Activated naive CD8-positive, alpha-beta T cell (primary cell): Measurements from ENCODE around the gene NFIL3.
"Not testable (repeated sequence)": the region's sequence is repeated elsewhere in the genome, so short reads cannot be mapped to it uniquely, and the experiment has no call there.

Experiments used
- H3K27ac Mint-ChIP-seq: one replicate; pipeline ENCODE4 v1.8.0; 2021; ENCODE audit warnings: mixed read lengths
- H3K27me3 Mint-ChIP-seq: one replicate; pipeline ENCODE4 v1.8.0; 2021; ENCODE audit warnings: mixed read lengths
- H3K36me3 Mint-ChIP-seq: one replicate; pipeline ENCODE4 v1.8.0; 2021; ENCODE audit warnings: mixed read lengths
- H3K4me1 Mint-ChIP-seq: one replicate; pipeline ENCODE4 v1.8.0; 2021; ENCODE audit warnings: low read depth, mixed read lengths
- H3K4me3 Mint-ChIP-seq: one replicate; pipeline ENCODE4 v1.8.0; 2021; ENCODE audit warnings: mild to moderate bottlenecking, mixed read lengths
- H3K9me3 Mint-ChIP-seq: one replicate; pipeline ENCODE4 v1.8.0; 2021; ENCODE audit warnings: low read depth, mixed read lengths

NFIL3 gene, protein sequence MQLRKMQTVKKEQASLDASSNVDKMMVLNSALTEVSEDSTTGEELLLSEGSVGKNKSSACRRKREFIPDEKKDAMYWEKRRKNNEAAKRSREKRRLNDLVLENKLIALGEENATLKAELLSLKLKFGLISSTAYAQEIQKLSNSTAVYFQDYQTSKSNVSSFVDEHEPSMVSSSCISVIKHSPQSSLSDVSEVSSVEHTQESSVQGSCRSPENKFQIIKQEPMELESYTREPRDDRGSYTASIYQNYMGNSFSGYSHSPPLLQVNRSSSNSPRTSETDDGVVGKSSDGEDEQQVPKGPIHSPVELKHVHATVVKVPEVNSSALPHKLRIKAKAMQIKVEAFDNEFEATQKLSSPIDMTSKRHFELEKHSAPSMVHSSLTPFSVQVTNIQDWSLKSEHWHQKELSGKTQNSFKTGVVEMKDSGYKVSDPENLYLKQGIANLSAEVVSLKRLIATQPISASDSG

DNA sequence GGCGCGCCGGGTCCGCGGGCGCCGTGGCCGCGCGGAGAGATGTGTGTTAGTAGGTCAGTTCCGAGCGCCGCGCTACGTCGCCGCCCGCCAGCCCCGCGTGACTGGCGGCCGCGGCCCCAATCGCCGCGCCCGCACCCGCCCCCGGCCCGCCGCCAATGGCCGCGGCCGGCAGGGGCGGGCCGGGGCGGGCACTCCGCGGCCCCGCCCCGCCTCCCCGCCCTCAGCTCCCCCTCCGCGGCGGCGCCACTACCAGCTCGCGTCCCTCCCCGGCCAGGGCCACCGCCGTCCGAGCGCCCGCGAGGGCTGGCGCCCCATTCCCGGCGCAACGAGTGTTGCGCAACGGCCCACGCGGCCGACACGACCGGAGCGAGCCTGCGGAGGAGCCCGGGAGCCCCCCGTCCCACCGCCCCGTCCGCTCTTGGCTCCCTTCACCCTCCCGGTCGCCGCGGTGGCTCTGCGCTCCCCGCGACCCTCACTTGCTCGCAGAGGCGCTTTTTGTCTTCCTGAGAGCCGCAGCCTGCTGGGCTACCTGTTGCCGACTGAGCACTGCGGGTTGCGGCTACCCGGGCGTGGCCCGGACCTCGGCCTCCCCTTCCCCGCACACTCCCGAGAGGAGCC is at the start of gene NFIL3:
TSS of gene NFIL3 (minus strand) at position 48 of the 618 bp plus-strand sequence. CDS start 13,098 bp downstream, outside the sequence.
- peaks cover 11% of the 10 kb centered on the region for H3K27me3 Mint-ChIP-seq
- H3K4me1 Mint-ChIP-seq, result peaks cover 61% of the 10 kb centered on the region
- H3K4me3 Mint-ChIP-seq, result peak within 1 kb of the TSS; percentile 99
- H3K9me3 Mint-ChIP-seq, result no peaks in the 10 kb centered on the region
- H3K27ac Mint-ChIP-seq, result peak within 1 kb of the TSS; percentile 94
- H3K36me3 Mint-ChIP-seq, result no peaks in the 10 kb centered on the region

DNA sequence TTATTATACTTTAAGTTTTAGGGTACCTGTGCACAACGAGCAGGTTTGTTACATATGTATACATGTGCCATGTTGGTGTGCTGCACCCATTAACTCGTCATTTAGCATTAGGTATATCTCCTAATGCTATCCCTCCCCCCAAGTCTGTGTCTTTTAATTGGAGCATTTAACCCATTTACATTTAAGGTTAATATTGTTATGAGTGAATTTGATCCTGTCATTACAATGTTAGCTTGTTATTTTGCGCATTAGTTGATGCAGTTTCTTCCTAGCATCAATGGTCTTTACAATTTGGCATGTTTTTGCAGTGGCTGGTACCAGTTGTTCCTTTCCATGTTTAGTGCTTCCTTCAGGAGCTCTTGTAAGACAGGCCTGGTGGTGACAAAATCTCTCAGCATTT is 47.9 kb upstream of the NFIL3 start:
- H3K27ac Mint-ChIP-seq, H3K4me3 Mint-ChIP-seq, H3K4me1 Mint-ChIP-seq, H3K9me3 Mint-ChIP-seq, H3K36me3 Mint-ChIP-seq: not testable (repeated sequence)
- peaks cover 21% of the 10 kb centered on the region for H3K27me3 Mint-ChIP-seq

DNA sequence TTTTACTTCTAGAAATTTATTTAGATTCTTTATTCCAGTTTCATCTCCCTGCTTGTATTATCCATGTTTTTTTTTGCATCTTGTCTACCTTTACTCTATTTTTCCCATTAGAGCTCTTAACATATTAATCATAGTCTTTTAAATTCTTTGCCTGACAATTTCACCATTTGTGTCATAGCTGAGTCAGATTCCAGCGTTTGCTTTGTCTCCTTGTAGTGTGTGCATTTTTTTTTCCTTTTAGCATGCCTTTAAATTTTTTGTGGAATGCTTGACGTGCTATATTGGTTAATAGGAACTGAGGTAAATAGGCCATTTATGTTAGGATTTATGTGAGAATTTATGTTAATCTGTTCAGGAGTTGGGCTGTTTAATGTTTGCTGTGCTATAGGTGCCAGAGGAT is 41.8 kb upstream of the NFIL3 start:
- Mint-ChIP-seq H3K36me3 (no peaks in the 10 kb centered on the region), H3K4me1 (no peaks in the 10 kb centered on the region), H3K27ac (no peak overlapping the region), H3K4me3 (no peak overlapping the region), H3K9me3 (peaks cover 27% of the 10 kb centered on the region), H3K27me3 (peaks cover 20% of the 10 kb centered on the region)

DNA sequence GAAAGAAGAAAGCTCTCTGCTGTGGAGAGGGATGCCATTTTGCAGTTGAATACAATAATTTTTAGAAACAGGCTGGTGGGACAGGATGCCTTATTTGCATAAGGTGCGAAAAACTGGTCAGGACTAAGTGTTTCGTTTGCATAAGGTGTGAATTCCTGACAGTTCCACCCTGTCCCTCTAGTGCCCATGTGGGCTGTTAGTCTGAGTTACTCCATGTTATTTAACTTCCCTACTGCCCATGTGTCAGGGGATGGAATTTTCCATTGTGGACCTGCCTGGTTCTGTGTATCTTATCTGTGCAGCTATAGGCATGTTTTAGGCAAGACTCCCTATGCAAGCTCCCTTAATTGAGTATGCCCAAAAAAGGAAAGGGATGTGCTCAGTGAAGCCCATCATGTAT is 35.3 kb upstream of the NFIL3 start:
- H3K9me3 Mint-ChIP-seq, result peaks cover 4% of the 10 kb centered on the region
- H3K27ac Mint-ChIP-seq, result no peak overlapping the region
- H3K36me3 Mint-ChIP-seq, result no peaks in the 10 kb centered on the region
- peaks cover 16% of the 10 kb centered on the region for H3K27me3 Mint-ChIP-seq
- H3K4me1 Mint-ChIP-seq, result no peaks in the 10 kb centered on the region
- no peak overlapping the region for H3K4me3 Mint-ChIP-seq

DNA sequence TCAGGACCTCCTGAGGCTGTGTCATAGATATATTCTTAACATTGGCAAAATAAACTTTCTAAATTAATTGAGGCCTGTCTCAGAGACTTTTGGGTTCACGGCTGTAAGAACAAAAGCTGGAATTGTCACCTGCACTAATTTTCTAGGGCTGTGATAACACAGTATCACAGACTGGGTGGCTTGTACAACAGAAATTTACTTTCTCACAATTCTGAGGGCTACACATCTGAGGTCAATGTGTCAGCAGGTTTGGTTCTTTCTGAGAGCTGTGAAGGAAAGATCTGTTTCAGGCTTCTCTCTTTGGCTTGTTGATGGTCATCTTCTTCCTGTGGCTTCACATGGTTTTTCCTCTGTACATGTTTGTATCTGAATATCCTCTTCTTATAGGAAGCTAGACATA is 29.2 kb upstream of the NFIL3 start:
- H3K36me3 Mint-ChIP-seq, result no peaks in the 10 kb centered on the region
- H3K4me3 Mint-ChIP-seq, result no peak overlapping the region
- H3K9me3 Mint-ChIP-seq, result no peaks in the 10 kb centered on the region
- no peaks in the 10 kb centered on the region for H3K4me1 Mint-ChIP-seq
- peaks cover 10% of the 10 kb centered on the region for H3K27me3 Mint-ChIP-seq
- H3K27ac Mint-ChIP-seq, result no peak overlapping the region

DNA sequence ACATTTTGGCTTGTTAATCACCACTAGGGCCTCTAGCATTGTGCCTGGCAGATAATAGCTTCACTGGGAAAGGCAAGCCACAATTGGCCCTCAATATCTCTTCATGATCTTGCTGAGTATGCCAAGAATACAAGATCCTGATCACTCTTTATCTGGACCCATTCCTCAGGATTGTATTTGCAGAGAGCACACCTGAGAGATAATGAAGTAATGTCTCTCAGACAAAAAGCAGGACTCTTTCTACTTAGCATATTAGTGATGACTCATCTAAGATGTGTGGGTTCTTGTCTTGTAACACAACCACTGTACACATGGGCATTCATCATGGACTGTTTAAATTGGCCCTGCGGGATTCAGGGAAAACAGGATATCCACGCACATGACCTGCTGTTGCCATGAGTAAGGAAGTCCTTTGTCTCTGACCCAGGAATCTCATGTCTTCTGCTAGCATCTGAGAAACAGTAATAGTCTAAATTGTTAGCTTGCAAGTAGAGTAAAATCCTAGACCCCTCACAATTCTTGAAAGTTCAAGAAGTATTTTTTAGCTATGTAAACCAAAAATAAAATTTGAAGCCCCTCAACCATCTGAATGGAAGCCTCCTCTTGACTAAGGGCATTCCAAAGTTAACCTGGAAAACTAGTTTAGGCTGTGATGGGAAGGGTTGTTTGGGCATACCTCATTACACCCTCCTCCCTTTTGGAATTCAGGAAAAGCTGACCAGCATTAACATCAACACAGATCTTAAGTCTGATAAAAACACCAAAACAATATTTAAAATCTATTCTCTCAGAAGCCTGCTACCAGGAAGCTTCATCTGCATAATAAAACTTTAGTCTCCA is 28.0 kb upstream of the NFIL3 start:
- H3K27ac Mint-ChIP-seq, result no peak overlapping the region

DNA sequence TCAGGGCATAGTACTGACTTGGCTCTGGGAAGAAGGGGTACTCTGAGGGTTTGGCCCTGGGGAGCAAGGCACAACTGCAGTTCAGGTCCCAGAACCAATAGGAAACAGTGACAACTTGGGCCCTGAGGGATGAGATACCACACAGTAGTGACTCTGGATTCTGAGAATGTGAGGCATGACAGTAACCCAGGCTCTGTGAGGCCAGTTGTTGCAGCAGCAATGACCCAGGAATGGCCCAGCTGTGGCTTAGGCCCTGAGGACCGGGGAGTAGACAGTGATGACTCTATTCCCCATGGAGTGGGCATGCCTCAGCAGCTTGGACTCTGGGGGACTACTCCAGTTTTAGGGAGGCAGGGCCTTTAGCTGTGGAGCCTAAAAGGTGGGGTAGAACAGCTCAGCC is 21.5 kb upstream of the NFIL3 start:
- Mint-ChIP-seq H3K27ac (no peak overlapping the region), H3K4me1 (no peaks in the 10 kb centered on the region), H3K27me3 (peaks cover 32% of the 10 kb centered on the region), H3K4me3 (no peak overlapping the region), H3K36me3 (peaks cover 6% of the 10 kb centered on the region), H3K9me3 (peaks cover 8% of the 10 kb centered on the region)

More for the DNA sequence above, 28.0 kb upstream of the NFIL3 start:
- Mint-ChIP-seq H3K9me3 (no peaks in the 10 kb centered on the region), H3K4me1 (no peaks in the 10 kb centered on the region), H3K36me3 (no peaks in the 10 kb centered on the region), H3K4me3 (no peak overlapping the region), H3K27me3 (peaks cover 10% of the 10 kb centered on the region)

DNA sequence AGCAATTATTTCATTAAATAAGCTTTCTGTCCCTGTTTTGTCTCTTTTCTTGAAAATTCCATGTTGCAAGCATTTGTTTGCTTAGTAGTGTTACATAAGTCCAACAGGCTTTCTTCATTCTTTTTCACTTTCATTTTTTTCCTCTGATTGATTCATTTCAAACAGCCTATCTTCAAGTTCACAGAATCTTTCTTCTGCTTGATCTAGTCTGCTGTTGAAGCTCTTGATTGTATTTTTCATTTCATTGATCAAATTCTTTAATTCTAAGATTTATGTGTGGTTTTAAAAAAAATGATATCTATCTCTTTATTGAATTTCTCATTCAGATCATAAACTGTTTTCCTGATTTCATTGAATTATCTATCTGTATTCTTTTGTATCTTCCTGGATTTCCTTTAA is 20.4 kb upstream of the NFIL3 start:
- Mint-ChIP-seq H3K36me3 (peaks cover 6% of the 10 kb centered on the region), H3K4me3 (no peak overlapping the region), H3K27ac (no peak overlapping the region), H3K4me1 (no peaks in the 10 kb centered on the region), H3K27me3 (peaks cover 37% of the 10 kb centered on the region), H3K9me3 (peaks cover 8% of the 10 kb centered on the region)

DNA sequence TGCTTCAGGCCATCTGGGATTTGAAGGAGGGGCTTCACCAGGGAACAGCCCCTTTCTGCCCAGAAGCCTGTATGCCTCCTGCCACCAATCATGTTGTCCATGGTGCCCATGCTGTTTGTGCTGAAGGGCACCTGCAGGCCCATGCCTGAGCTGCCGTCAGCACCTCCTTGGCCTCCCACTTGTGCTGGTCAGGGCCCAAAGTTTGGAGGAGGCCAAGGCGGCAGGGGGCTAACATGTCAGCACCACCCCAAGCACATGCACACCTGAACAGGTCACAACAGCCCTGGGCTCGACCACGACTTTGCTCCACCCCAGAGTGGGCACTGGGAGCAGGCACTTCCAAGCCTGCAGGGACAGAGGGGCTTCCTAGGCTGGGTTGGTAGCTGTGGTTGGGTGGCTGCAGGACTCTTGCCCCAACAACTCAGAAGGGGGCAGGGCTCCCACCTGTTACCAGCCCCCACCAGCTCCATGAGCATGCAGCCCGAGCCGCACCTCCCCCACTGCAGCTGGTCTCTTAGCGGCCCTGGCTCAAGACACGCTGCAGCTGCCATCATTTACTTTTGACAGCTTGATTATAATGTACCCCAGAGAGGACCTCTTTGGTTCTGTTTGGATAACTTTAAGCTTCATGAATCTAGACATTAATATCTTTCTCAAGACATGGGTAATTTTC is 19.8 kb upstream of the NFIL3 start:
- peaks cover 6% of the 10 kb centered on the region for H3K36me3 Mint-ChIP-seq
- H3K4me1 Mint-ChIP-seq, result no peaks in the 10 kb centered on the region
- no peak overlapping the region for H3K27ac Mint-ChIP-seq
- peaks cover 38% of the 10 kb centered on the region for H3K27me3 Mint-ChIP-seq
- peaks cover 8% of the 10 kb centered on the region for H3K9me3 Mint-ChIP-seq
- no peak overlapping the region for H3K4me3 Mint-ChIP-seq

DNA sequence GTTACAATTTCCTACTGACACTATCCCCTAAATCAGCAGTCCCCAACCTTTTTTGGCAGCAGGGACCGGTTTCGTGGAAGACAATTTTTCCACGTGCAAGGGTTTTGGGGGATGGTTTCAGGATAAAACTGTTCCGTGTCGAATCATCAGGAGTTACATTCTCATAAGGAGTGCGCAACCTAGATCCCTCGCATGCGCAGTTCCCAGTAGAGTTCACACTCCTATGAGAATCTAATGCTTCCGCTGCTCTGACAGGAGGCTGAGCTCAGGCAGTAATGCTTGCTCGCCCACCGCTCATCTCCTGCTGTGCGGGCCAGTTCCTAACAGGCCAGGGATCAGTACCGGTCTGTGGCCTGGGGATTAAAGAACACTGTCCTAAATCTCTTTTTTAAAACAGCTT is 13.2 kb upstream of the NFIL3 start:
- no peaks in the 10 kb centered on the region for H3K9me3 Mint-ChIP-seq
- H3K27ac Mint-ChIP-seq, result no peak overlapping the region
- H3K36me3 Mint-ChIP-seq, result no peaks in the 10 kb centered on the region
- H3K4me3 Mint-ChIP-seq, result no peak overlapping the region
- H3K4me1 Mint-ChIP-seq, result no peaks in the 10 kb centered on the region
- H3K27me3 Mint-ChIP-seq, result peaks cover 21% of the 10 kb centered on the region

DNA sequence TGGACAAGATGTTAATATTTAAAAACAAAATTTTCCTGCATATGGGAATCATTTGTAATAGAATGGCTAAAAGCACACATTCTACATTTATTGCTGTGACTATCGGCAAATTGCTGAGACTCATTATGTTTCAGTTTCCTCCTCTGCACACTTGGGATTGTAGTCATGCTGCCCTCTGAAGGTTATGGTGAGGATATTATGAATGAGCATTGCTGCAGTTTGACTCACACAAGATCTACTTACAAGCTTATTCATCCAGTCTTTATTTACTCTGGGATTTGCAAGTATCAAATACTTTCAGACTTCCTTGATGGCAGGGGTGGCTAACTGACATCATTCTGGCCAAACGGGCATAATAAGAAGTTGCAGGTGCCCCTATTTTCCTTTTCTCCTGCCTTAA is 9.5 kb upstream of the NFIL3 start:
- Mint-ChIP-seq H3K36me3 (no peaks in the 10 kb centered on the region), H3K27ac (no peak overlapping the region), H3K27me3 (peaks cover 3% of the 10 kb centered on the region), H3K4me3 (no peak overlapping the region), H3K9me3 (no peaks in the 10 kb centered on the region), H3K4me1 (peaks cover under 1% of the 10 kb centered on the region)

DNA sequence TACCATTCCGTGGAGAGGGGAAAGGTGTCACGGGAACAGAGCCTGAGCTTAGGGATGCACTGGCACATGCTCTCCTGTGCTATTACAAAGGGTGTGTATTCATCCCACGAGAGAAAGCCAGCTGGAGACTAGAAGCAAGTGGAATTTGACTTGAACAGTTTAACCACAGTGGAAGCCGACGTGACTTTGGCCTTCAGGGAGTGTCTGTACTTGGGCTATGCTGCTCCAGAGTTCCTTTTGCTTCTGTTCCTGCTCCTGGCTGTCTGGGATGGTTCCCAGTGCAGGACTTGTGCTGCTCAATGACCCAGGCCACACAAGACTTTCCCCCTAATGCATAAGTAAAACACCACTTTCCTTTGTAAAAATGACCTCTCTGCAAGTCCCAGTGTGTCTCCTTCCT is 7.9 kb upstream of the NFIL3 start:
- H3K4me3 Mint-ChIP-seq, result no peak overlapping the region
- no peak overlapping the region for H3K27ac Mint-ChIP-seq
- H3K36me3 Mint-ChIP-seq, result no peaks in the 10 kb centered on the region
- H3K27me3 Mint-ChIP-seq, result no peaks in the 10 kb centered on the region
- peaks cover 4% of the 10 kb centered on the region for H3K4me1 Mint-ChIP-seq
- H3K9me3 Mint-ChIP-seq, result no peaks in the 10 kb centered on the region

DNA sequence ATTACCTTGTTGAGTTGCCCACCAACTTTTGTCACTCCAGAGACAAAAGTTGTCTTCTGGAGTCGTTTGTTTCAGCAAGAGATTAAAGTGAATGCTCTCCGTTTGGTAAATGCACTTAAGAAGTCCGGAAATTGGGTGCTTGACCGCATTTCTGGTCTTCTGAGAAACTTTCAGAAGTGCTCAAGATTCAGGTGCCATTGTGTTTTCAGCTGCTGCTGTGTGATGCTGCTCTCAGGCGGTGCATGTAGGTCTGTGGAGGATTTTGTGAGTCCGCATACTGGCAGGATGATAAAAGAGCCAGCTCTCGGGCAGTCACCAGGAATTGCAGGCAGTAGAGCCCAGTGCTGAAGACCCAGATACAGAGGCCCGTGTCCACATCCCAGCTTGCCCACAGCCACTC is 5.9 kb upstream of the NFIL3 start:
- Mint-ChIP-seq H3K9me3 (no peaks in the 10 kb centered on the region), H3K4me1 (peaks cover 24% of the 10 kb centered on the region), H3K27me3 (no peaks in the 10 kb centered on the region), H3K4me3 (no peak overlapping the region), H3K36me3 (no peaks in the 10 kb centered on the region), H3K27ac (no peak overlapping the region)

DNA sequence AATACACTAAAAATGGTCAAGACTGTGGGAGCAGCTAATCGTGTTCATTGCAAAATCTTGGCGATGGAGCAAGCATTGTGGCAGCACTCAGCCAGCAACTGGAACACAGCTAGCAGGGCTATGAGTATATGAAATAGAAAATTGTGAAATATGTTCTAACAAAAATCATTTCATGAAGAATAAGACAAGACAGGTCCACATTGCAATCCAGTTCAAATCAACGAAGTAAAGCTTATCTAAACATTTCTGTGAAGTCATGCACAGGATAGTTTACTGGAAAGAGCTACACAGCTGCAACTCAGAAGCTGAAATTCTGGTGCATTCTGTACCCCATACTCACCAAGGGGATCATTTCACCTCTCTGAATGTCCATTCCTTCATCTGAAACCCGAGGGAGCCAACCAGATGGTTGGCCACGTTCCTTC is 5.3 kb upstream of the NFIL3 start:
- H3K4me1 Mint-ChIP-seq, result peaks cover 25% of the 10 kb centered on the region
- H3K4me3 Mint-ChIP-seq, result no peak overlapping the region
- no peak overlapping the region for H3K27ac Mint-ChIP-seq
- no peaks in the 10 kb centered on the region for H3K36me3 Mint-ChIP-seq
- no peaks in the 10 kb centered on the region for H3K9me3 Mint-ChIP-seq
- no peaks in the 10 kb centered on the region for H3K27me3 Mint-ChIP-seq
